B cell (primary cell): Measurements from ENCODE around the gene SRGAP2C. TPM values are rescaled to one million over a fixed set of nuclear protein-coding genes. Genes with fewer than 3 reads are reported as not detected.
"Not testable (repeated sequence)": the region's sequence is repeated elsewhere in the genome, so short reads cannot be mapped to it uniquely, and the experiment has no call there.

ENCODE experiments used
- ATAC-seq: fragments of 200-7000 bp; cut with Tn5 transposase; one replicate; pipeline ENCODE4 v1.10.0; 2021; ENCODE audit warnings: low read depth, mild to moderate bottlenecking, moderate number of reproducible peaks, moderate library complexity
- CTCF ChIA-PET: fragments of 350-600 bp; sonication (Branson Sonifier 250); formaldehyde crosslinking; loops from one replicate; lab custom pipeline; 2021; ENCODE audit warnings: antibody characterized with exemption, inconsistent platforms; lab: Charles Lee
- POLR2A ChIA-PET: fragments of 350-600 bp; sonication (Branson Sonifier 250); formaldehyde crosslinking; loops from one replicate; lab custom pipeline; 2021; ENCODE audit warnings: antibody characterized with exemption; lab: Charles Lee
- DNase-seq: peaks from one replicate; pipeline ENCODE4 v3.0.0; 2013
- H2AFZ ChIP-seq: 2 replicates; pipeline ENCODE4 v1.6.1; 2012; ENCODE audit warnings: mild to moderate bottlenecking, low read depth, low read length; ENCODE audit not compliant: insufficient read depth, poor library complexity, severe bottlenecking
- H3K27ac ChIP-seq, 2 donors: 1 replicate in 1 of 2; 2 replicates in 1 of 2; pipeline ENCODE4 v1.5.1; 2012 to 2013; ENCODE audit warnings: low read length in 2 of 2, mild to moderate bottlenecking in 2 of 2, moderate library complexity in 1 of 2
- H3K27me3 ChIP-seq, 4 experiments: fragments of 200-600 bp in 1 of 4; sonication (generic) in 1 of 4; replicated peaks in 1 of 4; 1 replicate in 2 of 4; 2 replicates in 2 of 4; pipeline versions ENCODE4 v1.6.1 to v1.7.0; 2013 to 2016; ENCODE audit warnings: low read length in 3 of 4, mild to moderate bottlenecking in 2 of 4, mixed read lengths in 1 of 4, moderate library complexity in 1 of 4; ENCODE audit not compliant: insufficient read depth in 4 of 4, control insufficient read depth in 3 of 4; ENCODE audit errors: control extremely low read depth in 1 of 4
- H3K36me3 ChIP-seq, 2 experiments: replicated peaks in 1 of 2; 1 replicate in 1 of 2; 2 replicates in 1 of 2; pipeline versions ENCODE4 v1.6.1 to v1.7.1; 2013; ENCODE audit warnings: low read length in 1 of 2; ENCODE audit not compliant: insufficient read depth in 2 of 2, control insufficient read depth in 1 of 2; ENCODE audit errors: control extremely low read depth in 1 of 2, extremely low read depth in 1 of 2
- H3K4me1 ChIP-seq, 2 donors: fragments of 200-600 bp in 1 of 2; sonication (generic) in 1 of 2; 1 replicate in 1 of 2; 2 replicates in 1 of 2; pipeline versions ENCODE4 v1.5.1 to v1.6.1; 2013 to 2017; ENCODE audit warnings: low read length in 2 of 2; ENCODE audit not compliant: control insufficient read depth in 2 of 2, insufficient read depth in 2 of 2
- H3K4me2 ChIP-seq: replicated peaks from 2 replicates; pipeline ENCODE3; 2012; ENCODE audit warnings: mild to moderate bottlenecking, low read depth, low read length; ENCODE audit not compliant: poor library complexity, severe bottlenecking
- H3K4me3 ChIP-seq, 5 experiments: fragments of 200-600 bp in 1 of 5; sonication (generic) in 1 of 5; 1 replicate in 3 of 5; 2 replicates in 2 of 5; pipeline versions ENCODE4 v1.5.1 to v1.7.0; 2011 to 2016; ENCODE audit warnings: low read length in 4 of 5, mild to moderate bottlenecking in 4 of 5, low read depth in 2 of 5, control low read depth in 1 of 5, moderate library complexity in 1 of 5; ENCODE audit not compliant: insufficient read depth in 1 of 5; ENCODE audit errors: control extremely low read depth in 1 of 5, extremely low read depth in 1 of 5
- H3K79me2 ChIP-seq: fragments of 200-600 bp; sonication (generic); one replicate; pipeline ENCODE4 v1.6.0; 2016; ENCODE audit warnings: low read length; ENCODE audit not compliant: control insufficient read depth, insufficient read depth
- H3K9ac ChIP-seq: fragments of 200-600 bp; sonication (generic); 2 replicates; pipeline ENCODE4 v1.6.1; 2017; ENCODE audit warnings: mild to moderate bottlenecking, low read length, moderate library complexity
- H3K9me3 ChIP-seq, 3 donors: one replicate each; pipeline versions ENCODE4 v1.6.1 to v1.7.1; 2013; ENCODE audit warnings: low read length in 2 of 3; ENCODE audit not compliant: control insufficient read depth in 2 of 3, insufficient read depth in 1 of 3; ENCODE audit errors: control extremely low read depth in 1 of 3
- H4K20me1 ChIP-seq: 2 replicates; pipeline ENCODE4 v1.6.0; 2012; ENCODE audit warnings: mild to moderate bottlenecking, low read length; ENCODE audit not compliant: insufficient read depth, control insufficient read depth, poor library complexity, severe bottlenecking
- H3K27ac Mint-ChIP-seq: one replicate; pipeline ENCODE4 v1.8.0; 2021; ENCODE audit warnings: mixed read lengths
- H3K27me3 Mint-ChIP-seq: one replicate; pipeline ENCODE4 v1.8.0; 2021; ENCODE audit warnings: mixed read lengths
- H3K4me1 Mint-ChIP-seq: one replicate; pipeline ENCODE4 v1.8.0; 2021; ENCODE audit warnings: mixed read lengths
- H3K4me3 Mint-ChIP-seq: one replicate; pipeline ENCODE4 v1.8.0; 2021; ENCODE audit warnings: mixed read lengths
- H3K9me3 Mint-ChIP-seq: one replicate; pipeline ENCODE4 v1.8.0; 2022; ENCODE audit warnings: mixed read lengths; ENCODE audit not compliant: insufficient read depth
- WGBS: methylation state at CpG from one replicate; pipeline ENCODE4 v1.1.5; 2013; ENCODE audit warnings: missing lambda C conversion rate; ENCODE audit not compliant: insufficient coverage; 5-methylcytosine and 5-hydroxymethylcytosine counted together
- intact Hi-C: fragments of 100-400 bp; cut with micrococcal nuclease; formaldehyde crosslinking; loops from one replicate; pipeline ENCODE4 v1.10.0; 2022
- polyA plus RNA-seq: library from polyadenylated mRNA; depleted of rRNA; stranded (reverse); fragments of >200 nt; gene quantifications from 2 replicates; pipeline ENCODE4 v1.2.3, GENCODE V29; 2012
- total RNA-seq, 2 donors: library from RNA; stranded (reverse); fragments of 120-200 nt in 1 of 2; gene quantifications; 1 replicate in 1 of 2; 2 replicates in 1 of 2; pipeline versions ENCODE4 v1.2.3 to v1.2.4, GENCODE V29; 2013 to 2022

SRGAP2C gene
- total and polyA plus RNA-seq, 2 donors (not counting 1 experiment from before 2014, with no cell fraction given) = 2.2 to 40.7 TPM

DNA sequence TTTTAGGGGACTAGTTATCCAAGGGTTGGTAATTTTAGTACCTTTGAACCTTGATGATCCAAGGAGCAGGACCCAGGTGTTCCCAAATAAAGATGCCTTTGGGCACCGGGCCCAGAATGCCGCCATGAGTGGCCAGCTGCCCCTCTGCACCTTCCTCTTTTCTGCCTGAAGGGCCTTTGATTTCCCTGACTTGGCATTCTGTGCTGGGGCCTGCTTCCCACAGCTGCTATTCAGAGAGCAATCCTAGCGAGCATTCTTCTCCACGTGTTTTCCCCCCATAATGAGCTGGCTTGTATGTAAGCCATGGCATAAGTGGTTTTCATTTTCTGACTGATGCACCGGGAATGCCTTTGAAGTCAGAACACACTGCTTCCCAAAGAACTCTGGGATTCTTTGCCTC is 184.1 kb downstream of the SRGAP2C start:
- no CpG with 5 or more reads among the region's 5 CpGs for WGBS
- H3K36me3 ChIP-seq, H3K9me3 ChIP-seq, CTCF ChIA-PET, H3K27ac Mint-ChIP-seq, H3K4me3 Mint-ChIP-seq, H3K27me3 Mint-ChIP-seq, H3K4me2 ChIP-seq, H4K20me1 ChIP-seq, H3K9ac ChIP-seq, H3K79me2 ChIP-seq, H2AFZ ChIP-seq, DNase-seq, intact Hi-C loops, ATAC-seq, H3K9me3 Mint-ChIP-seq, H3K4me3 ChIP-seq, H3K27ac ChIP-seq, H3K27me3 ChIP-seq, POLR2A ChIA-PET, H3K4me1 ChIP-seq, H3K4me1 Mint-ChIP-seq: not testable (repeated sequence)

- H3K4me1 ChIP-seq, H3K4me2 ChIP-seq, H3K9me3 ChIP-seq, ATAC-seq, DNase-seq, H3K79me2 ChIP-seq, H3K27me3 ChIP-seq, intact Hi-C loops, H3K27ac ChIP-seq, H3K4me3 Mint-ChIP-seq, H3K27me3 Mint-ChIP-seq, H3K9ac ChIP-seq, H2AFZ ChIP-seq, H3K4me1 Mint-ChIP-seq, H3K36me3 ChIP-seq, H3K27ac Mint-ChIP-seq, H3K9me3 Mint-ChIP-seq, H4K20me1 ChIP-seq, CTCF ChIA-PET, H3K4me3 ChIP-seq, POLR2A ChIA-PET: not testable (repeated sequence)
- WGBS = no CpG with 5 or more reads among the region's 2 CpGs
Measured at GRCh38 chr1:121369959-121370358, 185.2 kb downstream of the SRGAP2C start.

DNA sequence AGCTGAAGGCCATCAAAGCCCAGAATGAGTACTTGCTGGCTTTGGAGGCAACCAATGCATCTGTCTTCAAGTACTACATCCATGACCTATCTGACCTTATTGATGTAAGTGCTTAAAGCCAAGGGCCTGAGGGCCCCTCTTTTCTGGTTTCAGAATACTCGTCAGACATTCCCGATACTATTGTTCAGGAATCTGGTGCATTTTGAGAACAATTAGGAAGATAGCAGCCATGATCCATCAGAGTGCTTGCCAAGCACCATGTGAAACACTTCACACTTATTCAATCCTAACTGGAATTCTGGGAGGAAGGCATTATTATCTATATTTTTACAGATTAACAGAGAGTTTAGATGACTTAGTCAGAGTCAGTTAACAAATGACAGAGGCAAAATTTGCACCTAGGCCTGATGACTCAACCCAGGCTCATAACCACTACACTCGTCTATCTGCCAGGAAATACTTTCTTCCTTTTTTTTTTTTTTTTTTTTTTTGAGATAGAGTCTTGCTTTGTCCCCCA is 190.1 kb downstream of the SRGAP2C start:
- H3K36me3 ChIP-seq, H3K4me1 Mint-ChIP-seq, H2AFZ ChIP-seq, POLR2A ChIA-PET, H3K4me3 ChIP-seq, H3K27me3 ChIP-seq, H3K4me2 ChIP-seq, H3K9ac ChIP-seq, H4K20me1 ChIP-seq, intact Hi-C loops, H3K79me2 ChIP-seq, DNase-seq, CTCF ChIA-PET, H3K27ac ChIP-seq, H3K27me3 Mint-ChIP-seq, H3K9me3 ChIP-seq, ATAC-seq, H3K4me3 Mint-ChIP-seq, H3K4me1 ChIP-seq, H3K9me3 Mint-ChIP-seq, H3K27ac Mint-ChIP-seq: not testable (repeated sequence)
- WGBS = no CpG with 5 or more reads among the region's 3 CpGs

DNA sequence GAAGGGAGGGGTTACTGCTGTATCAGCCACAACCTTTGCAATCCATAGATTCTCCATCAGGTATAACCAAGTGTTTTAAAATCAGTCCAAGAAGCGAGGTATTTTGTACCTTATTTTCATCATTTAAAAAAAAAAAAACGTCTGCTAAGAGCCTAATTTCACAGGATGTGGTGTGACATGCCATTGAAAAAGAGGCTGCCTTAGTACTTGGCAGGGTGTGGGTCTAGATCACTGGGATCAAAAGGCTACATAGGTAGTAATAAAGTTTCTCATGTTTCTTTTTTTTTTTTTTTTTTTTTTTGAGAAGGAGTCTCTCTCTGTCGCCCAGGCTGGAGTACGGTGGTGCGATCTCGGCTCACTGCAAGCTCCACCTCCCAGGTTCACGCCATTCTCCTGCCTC is 192.2 kb downstream of the SRGAP2C start:
- H3K9me3 Mint-ChIP-seq, H3K27me3 Mint-ChIP-seq, DNase-seq, H3K27ac ChIP-seq, H3K27ac Mint-ChIP-seq, H2AFZ ChIP-seq, H3K4me3 Mint-ChIP-seq, H3K4me3 ChIP-seq, H3K9ac ChIP-seq, H3K4me2 ChIP-seq, H3K4me1 ChIP-seq, ATAC-seq, H4K20me1 ChIP-seq, H3K4me1 Mint-ChIP-seq, H3K79me2 ChIP-seq, H3K9me3 ChIP-seq, H3K36me3 ChIP-seq, CTCF ChIA-PET, intact Hi-C loops, H3K27me3 ChIP-seq, POLR2A ChIA-PET: not testable (repeated sequence)
- no CpG with 5 or more reads among the region's 7 CpGs for WGBS
